ENCODE measurements around the gene FBXW7.

FBXW7 gene

DNA sequence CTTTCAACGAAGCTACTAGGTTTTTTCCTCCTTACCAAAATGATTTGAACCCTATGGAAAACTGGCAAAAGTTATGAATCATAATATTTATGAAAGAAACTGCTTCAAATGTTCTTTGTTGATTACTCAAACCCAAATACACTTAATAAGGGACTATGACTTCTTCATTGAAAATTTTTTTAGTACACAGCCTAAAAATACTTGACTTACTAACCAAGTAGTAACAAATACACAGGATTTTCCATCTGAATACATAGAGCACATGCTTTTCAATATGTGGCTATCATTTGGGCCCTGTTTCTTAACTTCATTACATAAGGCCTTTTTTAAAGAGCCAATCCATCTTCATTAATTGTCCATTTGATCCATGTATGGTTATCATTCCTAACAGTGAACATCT is 171.5 kb downstream of the FBXW7 start:
- no peak for DNase-seq

DNA sequence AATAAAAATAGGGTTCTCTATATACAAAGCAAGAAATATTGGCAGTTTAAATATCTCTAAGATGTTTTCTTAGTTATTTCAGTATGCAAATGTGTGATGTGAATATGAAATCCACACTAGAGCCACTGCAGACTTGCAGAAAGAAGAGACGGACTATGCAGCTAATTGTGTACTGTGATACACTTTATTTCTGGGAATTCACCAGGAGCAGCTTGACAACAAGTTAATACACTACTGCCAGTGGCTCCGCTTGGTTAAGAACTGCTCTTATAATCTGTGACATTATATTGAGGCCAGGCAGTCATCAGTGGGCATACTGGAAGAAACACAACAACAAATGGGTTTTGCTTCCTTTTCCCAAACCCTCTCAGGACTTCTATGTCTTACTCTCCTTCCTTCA is 172.0 kb downstream of the FBXW7 start:
- no peak for DNase-seq

DNA sequence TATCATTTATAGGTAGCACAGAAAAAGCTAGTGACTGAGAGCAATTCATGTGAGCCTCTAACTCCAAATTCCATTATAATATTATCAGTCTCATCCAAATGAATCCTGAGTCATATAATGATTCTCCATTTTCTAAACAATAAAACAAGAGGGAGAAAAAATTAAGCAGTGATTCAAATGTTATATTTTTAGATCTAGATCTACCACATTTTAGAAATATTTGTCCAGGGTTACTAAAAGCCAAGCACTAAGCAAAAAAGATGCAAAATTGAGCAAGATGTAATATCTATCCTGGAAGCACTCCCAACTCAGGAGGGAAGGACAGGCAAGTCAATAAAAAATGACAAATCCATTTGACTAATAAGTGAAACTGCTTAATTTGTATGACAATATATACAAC is 172.8 kb downstream of the FBXW7 start:
- no peak for DNase-seq

DNA sequence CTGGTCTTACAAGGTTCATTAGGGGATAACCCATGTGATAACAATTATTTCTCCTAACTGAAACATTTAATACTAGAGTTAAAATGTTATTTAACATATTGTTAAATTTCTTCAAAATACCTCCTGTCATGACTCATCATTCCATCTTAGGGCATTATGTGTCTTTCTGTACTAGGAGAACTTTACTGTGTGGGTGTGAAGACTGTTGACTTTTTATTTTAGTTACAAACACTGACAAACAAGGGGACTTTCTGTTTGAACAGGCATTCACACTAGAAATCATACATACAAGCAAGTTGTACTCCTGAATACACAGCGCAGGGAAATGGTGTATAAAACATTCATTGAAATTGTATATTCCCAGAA is 175.9 kb downstream of the FBXW7 start:
- DNase-seq = no peak

DNA sequence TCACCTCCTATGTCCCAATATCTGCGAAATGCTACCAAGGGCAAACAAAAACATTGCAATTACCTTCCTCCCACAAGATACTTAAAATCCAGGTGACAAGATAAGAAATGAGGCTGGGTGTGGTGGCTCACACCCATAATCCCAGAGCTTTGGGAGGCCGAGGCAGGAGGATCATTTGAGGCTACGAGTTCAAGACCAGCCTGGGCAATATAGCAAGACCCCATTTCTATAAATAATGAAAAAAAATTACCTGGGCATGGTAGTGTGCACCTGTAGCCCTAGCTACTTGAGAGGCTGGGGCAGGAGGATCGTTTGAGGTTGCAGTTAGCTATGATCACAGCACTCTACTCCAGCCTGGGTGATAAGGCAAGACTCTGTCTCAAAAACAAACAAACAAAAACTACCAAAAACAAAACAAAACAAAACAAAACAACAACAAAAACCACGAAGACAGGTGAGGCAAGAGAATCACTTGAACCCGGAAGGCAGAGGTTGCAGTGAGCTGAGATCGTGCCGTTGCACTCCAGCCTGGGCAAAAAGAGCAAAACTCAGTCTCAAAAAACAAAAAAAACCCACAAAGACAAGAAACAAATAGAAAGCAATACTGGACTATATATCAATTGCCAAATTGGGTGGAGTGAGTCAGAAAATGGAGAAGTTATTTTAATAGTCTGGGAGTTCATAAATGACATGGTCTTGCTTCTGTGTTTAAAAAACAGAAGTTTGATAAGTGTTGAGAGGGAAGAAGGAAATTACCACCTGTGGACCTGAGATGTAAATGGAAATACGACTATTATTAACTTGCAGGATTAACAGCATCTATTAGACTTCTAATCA is 176.5 kb downstream of the FBXW7 start:
- no peak for DNase-seq

DNA sequence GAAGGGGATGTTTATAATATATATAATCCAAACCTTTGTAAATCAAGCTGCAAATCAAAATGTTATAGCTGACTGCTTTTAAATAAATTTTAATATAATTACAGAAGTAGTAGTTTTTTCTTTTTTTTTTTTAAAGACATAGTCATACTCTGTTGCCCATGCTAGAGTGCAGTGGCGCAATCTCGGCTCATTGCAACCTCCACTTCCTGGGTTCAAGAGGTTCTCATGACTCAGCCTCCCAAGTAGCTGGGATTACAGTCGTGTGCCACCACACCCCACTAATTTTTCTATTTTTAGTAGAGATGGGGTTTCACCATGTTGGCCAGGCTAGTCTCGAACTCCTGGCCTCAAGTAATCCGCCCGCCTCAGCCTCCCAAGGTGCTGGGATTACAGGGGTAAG is 178.7 kb downstream of the FBXW7 start:
- no peak for DNase-seq

DNA sequence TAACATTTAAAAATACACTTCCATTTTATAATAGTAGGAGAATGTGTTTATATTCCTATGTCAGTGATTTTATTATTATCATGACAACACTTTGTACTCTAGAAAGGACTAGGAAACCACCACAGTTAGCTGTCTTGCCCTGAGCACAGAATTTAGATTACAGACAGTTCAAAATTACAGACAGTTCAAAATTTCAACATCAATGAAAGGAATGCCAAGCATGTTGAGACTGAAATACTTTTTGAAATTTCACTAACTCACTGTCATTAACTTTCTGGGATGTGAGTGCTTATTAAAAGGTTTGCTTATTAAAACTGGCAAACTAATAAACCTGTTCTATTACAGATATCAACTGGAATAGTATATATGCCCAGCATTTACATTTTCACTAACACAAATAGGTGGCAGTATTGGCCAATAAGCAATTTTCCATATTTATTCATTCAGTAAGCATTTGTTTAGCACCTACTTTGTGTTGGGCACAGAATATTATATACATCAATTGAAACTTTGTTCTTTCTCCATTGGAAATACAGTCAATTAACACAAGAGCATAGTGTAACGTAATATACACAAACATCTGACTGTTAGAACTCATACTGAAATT is 179.4 kb downstream of the FBXW7 start:
- DNase-seq = no peak

DNA sequence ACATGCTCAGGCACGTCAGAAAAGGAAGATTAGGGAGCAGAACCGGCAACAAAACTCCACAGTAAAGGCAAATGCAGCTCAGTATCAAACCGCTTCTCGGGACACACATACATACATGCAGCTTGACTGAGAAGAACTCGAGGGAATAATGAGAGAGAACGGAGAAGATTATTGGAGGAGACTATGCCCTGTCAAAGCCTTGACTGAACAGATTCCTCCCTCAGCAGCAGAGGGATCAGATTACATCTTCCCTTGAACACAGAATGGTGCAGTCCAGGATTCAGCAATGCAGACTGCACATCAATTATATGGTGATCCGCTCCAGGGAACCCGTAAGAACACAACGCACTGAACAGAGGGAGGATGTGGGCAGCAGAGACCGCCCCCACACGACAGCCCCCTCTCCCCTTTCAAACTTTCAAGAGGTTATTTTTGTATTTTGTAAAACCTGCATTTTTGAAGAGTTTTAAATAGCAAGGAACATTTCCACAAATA is 183.2 kb downstream of the FBXW7 start:
- no peak for DNase-seq

DNA sequence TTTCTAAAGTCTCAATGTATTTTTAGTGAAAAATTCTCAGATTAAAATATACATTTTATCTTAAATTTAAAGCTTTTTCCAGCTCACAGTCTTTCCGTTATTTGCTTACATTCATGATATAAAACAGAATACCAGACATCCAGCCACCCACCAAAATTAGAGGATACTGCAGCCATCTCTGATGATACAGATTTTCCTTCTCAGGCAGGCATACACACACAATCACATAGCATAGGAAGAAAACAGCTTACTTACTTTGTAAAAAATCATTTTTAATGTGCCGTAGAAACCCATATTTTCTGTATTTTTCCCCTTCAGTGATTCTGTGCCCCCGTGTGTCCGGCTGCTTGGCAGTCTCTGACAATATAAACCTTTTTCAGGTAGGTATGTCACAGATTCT is 183.7 kb downstream of the FBXW7 start:
- no peak for DNase-seq

DNA sequence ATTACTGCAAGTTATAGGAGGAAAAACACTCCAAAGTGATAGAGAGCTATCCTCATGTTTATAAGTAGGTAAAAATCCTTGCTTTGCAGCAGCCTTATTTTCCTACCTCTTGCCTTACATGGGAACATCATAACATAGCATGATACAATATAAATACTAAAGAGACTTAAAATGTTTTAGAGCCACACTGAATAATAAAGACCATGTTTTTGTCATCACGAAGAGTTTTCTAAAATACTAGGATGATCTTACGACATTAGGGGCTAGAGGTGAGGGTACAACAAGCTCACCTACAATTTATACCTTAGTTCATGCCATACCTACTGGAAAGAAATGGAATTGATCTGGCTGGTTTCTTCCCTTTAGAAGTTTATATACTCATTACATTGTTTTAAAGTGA is 184.8 kb downstream of the FBXW7 start:
- no peak for DNase-seq

DNA sequence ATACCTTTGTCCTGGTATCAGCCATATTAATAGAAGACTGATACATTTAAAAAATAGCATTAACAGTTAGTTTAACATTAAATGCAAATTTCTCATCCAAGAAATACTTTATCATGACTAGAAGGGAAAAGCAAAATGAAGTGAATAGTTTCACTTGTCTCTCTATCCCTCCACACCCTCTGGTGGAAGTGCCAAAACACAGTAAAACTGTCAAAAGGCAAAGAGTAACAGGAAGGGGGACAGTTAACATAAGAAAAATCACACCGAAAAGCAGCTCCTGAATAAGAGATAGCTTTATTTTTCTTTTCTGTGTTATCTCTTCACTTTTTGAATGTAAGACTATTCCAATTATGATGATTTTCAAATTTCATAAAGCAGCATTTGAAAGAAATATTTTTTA is 187.2 kb downstream of the FBXW7 start:
- DNase-seq = no peak

DNA sequence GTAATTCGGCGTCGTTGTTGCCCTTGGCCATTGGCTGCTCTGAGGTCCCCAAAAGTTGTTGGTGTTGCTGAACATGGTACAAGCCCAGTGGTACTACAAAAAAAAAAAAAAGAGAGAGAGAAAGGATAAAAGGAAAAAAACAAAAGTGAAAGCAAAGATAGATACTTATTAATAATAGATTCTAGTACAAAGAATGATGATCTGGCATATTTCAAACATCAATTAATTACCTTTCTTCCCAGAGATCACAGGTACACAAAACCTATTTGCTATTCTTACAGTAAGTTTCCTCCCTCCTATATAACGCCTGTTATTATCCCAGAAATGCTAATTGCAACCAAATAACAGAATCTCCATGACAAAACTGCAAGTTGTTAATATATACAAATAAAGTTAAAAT is 188.9 kb downstream of the FBXW7 start:
- no peak for DNase-seq

DNA sequence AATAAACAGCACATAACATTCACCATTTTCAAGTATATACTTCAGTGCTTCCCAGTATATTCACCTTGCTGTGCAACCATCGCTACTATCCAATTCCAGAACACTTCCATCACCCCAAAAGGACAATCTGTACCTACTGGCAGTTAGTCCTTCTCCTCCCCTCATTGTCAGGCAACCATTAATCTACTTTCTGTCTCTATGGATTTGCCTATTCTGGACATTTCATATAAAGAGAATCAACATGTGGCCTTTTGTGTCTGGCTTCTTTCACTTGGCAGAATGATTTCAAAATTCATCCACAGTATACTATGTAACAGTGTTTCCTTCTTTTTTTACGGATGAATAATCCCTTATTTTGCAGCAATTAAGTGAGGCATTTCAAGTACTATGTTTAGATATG is 189.4 kb downstream of the FBXW7 start:
- DNase-seq = no peak

DNA sequence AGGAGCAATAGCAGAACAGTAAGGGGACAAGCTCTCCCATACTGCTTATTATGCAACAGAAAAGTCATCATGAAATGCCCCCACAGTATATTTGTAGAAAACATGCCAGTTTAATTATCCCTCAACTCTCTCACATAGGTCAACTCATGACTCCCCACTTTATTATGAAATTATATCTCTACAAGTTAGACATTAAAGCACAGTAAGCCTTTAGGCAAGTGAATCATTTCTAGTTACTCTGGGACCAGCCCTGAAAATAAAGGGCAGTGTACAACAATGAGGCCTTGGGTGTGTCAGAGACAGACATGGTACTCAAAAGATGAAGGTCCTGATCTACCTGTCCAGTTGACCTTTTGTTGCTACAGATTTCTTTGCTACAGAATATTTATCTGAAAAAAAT is 191.9 kb downstream of the FBXW7 start:
- DNase-seq = no peak

DNA sequence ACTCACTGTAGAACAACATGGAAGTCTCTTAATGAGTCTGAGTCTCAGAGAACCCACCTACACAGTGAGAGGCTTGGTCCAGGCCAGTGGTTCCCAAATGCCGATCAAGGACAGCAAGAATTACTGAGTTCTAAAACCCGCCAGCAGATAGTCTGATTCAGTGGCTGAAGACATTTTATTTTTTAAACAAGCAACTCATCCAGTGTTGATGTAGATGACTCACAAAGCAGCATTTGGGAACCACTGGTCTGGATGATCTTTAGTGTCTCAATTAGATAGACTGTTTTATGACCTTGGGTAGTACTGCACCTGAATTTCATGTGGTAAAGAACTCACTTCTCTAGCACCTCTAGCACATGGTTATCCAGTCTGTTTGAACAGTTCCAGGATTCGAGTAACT is 193.6 kb downstream of the FBXW7 start:
- DNase-seq = no peak

DNA sequence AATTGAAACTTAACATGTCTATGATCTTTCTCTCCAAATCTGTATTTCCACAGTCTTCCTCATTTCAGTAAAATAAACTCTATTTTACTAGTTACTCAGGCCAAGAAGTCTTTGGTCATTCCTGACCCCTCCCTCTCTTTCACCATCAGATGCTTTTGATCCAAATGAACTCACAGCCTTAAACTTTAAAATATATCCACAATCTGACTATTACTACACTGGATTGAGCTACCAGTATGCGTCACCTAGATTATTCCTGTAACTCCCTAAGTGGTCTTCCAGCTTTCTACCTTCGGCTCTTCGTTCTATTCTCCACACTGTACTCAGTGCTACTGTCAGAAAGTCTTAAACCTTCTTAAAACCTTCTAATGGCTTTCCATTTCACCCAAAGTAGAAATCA is 195.1 kb downstream of the FBXW7 start:
- no peak for DNase-seq

DNA sequence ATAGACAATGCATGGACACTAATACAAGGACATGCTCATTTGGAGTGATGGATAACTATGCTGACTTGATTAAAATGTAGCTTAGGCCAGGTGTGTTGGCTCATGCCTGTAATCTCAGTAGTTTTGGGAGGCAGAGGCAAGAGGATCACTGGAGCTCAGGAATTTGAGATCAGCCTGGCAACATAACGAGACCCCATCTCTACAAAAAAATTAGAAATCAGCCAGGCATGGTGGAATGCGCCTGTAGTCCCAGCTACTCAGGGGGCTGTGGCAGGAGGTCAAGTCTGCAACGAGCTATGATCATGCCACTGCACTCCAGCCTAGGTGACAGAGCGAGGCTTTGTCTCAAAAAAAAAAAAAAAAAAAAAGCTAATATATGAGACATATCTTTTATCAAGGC is 196.3 kb downstream of the FBXW7 start:
- DNase-seq = no peak

DNA sequence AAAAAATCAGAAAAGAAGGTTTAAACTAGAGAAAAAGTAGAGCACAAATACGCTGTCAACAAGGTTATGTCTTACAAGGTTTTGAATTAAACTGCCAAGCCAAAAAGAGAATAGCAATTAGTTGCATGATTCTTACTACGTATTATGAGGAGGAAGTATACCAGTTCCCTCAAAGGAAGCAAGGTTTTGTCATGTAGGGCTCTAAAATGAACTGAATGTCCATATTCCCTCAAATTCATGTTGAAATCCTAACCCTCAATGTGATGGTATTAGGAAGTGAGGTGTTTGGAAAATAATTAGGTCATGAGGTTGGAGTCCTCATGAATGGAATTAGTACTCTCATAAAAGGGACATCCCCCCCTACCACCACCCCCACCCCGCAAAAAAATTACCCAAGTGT is 201.0 kb downstream of the FBXW7 start:
- DNase-seq = no peak

DNA sequence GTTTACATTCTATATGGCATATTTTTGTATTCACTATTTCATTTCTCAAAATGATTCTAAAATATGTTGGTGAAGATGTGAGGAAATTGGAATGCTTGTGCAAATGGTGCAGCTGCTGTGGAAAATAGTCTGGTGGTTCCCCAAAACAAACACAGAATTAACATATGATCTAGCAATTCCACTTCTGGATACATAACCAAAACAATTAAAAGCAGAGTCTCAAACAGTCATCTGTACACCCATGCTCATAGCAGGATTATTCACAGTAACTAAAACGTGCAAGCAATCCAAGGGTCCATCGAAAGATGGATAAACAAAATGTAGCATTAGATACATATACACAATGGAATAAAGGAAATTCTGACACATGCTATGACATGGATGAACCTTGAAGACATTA is 204.8 kb downstream of the FBXW7 start:
- DNase-seq = no peak

DNA sequence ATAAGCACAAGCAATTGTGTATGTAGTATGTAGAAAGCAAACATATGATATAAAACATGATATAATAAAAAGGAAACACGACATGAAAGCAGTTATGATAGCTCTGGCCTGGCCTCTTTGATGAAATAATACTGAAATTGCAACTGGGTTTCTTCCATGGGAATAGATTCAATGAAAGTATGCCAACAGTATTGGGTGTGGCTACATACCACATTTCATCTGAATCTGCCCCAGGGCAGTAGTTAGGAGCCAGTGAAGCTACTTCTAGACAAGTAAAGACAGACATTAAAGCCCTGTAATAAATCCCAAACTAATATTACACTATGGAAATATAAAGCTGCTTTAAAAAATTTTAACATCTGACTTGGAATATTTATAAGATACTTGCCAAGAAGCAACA is 207.3 kb downstream of the FBXW7 start:
- DNase-seq = no peak

DNA sequence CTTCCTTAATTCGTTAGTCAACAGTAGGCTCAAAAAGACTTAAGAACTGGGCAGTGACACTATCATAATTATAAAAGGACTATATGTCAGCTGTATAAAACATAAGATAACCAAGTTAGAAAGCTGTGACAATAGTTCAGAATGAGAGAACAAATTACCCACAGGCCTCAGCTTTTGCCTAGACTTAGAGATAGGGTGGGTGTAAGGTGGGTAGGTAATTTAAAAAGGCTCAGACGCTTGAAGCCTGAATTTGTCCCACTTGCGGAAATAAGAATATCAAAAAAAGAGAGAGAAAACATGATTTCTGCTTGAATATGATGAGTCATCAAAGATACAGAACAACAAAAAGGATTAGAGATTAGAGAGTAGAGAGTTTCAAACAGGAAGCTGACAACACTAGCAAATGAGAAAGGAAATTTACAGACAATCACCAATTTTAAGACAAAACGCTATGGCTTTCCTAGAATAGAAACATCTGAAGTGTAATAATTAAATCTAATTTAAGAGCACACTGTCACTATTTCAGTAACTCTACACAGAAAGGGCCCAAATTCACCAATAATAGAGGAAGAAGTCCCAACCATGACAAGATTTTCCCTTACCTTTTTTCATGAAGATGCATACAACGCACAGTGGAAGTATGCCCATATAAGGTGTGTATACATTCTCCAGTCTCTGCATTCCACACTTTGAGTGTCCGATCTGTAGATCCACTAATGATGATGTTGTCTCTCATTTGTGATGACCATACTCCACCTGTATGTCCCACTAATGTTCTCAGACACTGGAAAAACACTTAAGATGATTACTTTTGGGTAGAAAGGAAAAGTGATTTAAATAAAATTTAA is 208.1 kb downstream of the FBXW7 start:
- DNase-seq = no peak

DNA sequence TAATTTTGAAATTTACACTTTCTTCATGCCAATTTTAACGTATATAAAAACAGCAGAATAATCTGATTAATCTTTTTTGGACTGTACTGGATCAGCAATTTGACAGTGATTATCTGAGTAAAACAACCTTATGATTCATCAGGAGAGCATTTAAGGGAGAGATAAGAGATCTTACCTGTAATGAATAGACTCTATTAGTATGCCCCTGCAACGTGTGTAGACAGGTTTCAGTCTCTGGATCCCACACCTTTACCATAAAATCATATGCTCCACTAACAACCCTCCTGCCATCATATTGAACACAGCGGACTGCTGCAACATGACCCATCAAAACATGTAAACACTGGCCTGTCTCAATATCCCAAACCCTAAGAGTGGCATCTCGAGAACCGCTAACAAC is 210.1 kb downstream of the FBXW7 start:
- no peak for DNase-seq

DNA sequence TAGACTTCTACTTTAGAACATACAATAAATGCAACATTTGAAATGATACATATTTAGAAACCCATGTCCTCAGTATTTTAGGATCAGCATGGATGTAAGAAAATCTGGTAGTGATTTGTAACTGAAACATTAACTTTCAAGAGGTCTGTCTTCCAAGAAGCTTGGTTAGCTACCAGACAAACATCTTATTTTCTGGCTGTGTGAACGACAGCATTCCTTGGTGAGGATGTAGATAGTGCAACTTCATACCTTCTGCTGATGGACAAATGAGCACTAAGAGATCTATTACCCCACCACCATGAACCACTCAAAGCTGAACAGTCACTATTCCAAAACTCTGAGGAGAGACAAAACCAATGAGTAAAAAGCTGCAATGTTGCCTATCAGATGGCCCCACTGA is 212.7 kb downstream of the FBXW7 start:
- no peak for DNase-seq

DNA sequence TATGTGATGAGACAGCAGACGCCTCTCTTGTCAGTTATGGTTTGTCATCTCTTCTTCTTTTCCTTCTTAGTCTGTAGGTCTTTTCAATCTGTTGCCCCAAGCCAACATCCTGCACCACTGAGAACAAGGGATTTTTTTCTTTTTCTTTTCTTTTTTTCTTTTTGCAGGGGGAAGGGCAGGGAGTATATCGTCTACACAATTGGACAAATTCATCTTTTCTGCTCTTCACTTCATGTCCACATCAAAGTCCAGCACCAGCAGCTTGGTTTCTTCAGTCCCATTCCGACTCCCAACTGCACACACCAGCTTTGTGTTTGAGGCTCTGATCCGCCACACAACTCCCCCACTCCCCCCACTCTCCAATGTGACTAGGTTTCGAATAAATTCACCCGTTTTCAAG is 213.2 kb downstream of the FBXW7 start:
- no peak for DNase-seq

Measured in activated CD4-positive, alpha-beta T cell treated with anti-CD3 and anti-CD28 coated beads for 1 hour (primary cell).